Measurements from ENCODE around the gene P4HB.

The P4HB gene

DNA sequence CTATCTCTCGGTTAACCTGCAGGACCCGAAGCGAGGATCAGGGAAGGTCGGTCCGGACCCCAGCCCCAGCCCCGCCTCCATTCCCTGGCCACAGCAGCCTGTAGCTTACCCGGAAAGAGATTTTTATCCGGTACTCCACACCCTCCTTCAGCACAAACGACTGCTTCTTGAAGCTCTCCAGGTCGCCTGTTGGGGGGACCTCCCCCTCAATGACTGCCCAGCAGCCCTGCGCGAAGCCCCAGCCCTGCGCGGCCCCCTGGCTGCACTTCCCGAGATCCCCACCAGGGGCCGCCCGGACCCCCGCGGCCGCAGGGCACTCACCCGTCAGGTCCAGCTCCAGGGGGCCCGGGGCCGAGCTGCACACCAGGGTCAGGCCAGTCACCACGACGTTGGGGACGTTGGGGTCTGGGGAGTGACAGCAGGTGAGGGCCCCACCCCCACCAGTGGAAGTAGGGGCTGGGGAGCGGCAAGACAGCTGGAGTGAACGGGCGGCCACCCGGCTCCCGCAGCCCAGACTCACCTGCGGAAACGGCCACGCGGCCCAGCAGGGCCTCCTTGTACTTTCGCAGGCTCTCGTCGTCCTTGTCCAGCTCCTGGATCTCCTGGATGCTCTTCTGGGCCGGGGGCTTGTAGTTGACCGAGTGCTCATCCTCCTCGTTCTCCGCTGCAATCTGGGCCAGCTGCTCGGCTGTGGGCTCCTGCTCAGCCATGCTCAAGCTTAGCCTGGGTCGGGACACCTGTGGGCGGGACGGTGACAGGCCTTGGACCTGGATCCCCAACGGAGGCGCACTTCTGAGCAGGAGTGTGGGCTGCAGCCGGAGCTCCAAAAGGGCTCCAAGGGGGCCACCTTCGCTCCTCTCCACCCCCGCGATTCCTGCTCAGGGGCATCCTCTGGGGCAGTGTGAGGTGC is 9.1 kb upstream of the P4HB start:
- DNase-seq (ENCODE audit: extremely low read depth in 1 of 2, low read depth in 1 of 2): no peak

DNA sequence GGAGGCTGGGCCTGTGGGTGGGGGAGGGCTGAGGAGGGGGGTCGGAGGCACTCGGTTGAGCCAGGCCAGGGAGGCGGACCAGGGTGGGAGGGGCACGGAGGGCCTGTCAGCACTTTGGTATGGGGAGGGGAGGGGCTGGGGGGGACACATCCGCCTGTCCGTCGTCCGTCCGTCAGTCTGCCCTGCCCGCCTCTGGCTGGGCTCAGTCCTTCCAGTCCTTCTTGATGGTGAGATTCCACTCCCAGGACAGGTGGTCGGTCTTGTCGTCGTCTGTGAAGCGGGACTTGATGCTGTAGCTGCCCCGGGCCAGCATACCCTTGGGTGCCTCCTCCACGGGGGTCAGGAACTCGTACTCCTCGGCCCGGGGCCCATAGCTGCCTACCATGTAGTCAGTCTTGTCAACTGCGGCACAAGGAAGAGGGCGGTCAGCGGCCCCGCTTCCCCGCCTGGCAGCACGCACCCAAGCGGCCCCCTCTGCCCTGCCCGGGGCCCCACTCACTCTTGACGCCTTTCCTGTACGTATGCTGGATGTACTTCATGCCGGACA is 8.4 kb upstream of the P4HB start:
- DNase-seq (ENCODE audit: extremely low read depth in 1 of 2, low read depth in 1 of 2): no peak

DNA sequence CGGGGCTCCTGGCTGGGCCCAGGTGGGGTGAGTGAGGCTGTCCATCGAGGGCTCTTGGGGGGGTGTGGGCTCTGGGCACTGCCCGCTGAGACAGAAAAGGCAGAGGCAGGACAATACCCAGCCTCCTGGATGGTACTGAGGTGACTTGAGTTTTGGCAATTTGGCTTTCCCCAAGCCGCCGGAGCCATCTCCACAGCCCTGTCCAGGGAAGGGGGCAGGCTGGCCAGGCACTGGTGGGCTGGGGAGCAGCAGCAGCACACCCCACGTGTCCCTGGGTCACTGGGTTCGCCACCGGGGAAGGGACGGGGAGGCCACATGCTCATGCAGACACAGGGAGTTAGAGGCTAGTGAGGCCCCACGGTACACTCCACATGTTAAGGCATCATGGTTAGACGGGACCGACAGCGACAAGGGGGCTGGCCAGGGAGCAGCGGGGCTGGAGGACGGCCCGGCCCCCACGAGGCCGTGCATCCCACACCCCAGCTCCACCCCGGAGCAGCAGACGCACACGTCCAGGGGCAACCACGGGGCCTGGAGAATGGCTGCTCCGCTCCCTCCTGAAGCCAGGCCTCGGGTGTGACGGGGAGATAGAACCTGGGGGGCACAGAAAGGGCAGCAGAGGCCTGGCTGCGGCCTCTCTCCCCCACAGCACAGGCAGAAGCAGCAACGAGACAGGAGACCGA is 7.8 kb upstream of the P4HB start:
- DNase-seq (ENCODE audit: extremely low read depth in 1 of 2, low read depth in 1 of 2): no peak

DNA sequence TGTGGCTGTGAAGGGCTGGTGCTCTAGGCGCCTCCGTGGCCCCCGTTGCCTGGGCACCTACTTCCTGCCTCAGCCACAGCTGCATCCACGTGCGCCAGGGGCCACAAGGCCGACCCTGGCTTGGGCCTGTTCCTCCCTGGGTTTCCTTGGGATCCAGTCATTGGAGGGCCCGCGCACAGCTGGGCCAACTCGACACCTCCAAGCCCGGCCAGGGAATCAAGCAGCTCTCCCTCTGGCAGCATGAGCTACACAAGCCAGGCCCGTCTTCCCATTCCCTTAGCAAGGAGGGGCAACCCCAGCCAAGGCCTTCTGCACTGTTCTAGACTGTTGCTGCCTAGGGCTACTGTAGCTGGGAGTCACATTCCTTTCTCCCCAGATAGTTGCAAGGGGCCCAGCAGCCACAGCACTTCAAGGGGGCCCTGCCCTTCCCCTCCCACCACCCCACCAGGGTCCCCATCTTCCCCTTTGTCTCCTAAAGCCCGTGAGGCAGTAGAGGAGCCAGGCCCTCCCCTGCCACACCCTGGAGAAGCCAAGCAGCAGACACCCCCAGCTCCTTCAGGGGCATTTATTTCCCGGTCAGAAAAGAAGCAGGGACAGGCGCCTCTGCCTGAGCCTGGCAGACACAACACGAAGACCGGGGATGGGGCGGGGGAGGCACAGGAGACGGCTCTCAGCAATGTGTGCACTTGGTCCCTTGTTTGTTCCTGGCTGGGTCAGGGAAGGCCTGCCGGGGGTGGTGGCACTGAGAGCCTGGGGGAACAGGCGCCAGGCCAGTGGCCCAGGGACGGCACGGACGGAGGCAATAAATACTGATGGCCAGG is 7.0 kb upstream of the P4HB start:
- no peak for DNase-seq (ENCODE audit: extremely low read depth in 1 of 2, low read depth in 1 of 2)

DNA sequence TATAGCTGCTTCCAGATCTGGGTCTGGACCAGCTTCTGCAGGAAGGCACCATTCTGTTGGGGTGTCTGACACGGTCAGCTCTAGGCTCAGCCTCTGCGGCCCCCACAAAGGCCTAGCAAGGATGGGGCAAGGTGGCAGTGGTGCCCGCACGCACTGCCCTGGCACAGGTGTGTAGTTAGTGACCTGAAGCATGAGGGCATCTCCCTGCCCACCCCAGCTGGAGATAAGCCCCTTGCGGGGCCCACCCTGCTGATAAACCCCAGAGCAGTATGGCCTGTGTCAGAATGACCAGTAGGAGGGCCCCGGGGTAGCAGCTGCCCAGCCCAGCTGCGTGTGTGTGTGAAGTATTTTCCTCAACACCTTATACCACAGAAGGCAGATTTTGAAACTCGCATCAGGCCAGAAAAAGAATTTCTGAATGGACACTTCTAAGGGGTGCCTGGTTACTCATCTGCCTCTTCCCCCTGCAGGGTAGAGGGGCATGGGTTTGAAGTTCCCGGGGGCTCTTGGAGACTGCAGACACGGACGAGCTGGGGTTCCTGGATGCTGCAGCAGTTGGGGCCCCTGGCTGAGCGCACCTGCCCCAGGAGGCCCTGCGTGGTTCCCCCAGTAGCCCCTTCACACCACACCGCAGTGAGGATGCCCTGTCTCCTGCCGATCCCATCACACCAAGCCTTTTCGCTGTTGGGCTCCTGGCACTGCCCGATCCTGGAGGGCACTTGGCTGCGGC is 6.3 kb upstream of the P4HB start:
- DNase-seq (ENCODE audit: extremely low read depth in 1 of 2, low read depth in 1 of 2): no peak

DNA sequence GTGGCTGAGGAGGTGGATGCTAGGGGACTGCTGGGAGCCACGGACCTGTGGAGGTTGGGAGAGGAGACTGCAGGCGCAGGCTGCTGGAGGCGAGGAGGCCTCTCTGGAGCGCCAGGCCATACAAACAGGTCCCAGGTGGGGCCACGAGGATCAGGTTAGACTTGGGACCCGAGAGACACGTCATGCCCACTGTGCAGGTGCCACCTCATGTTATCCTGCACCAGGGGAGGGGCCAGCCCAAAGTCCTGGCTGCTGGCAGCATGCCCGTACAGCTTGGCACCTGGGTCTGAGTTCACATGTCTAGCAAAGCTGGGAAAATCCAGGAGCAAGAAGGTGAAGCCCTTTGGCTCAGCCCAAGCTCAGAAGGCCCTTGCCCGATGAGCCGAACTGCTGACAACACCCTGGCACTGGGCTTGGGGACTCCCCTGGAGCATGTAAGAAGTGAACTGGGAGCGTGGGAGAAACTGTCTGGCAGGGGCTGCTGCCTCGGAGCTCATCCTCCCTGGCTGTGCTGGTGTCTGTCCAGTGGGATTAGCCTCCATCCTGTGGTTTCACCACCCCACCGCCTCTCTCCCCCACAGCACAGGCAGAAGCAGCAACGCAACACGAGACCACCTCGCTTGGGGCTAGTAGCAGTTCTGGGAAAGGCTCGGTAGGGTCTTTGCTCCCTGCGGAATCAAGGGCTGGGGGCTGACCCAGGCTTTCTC is 5.6 kb upstream of the P4HB start:
- DNase-seq (ENCODE audit: extremely low read depth in 1 of 2, low read depth in 1 of 2): no peak

DNA sequence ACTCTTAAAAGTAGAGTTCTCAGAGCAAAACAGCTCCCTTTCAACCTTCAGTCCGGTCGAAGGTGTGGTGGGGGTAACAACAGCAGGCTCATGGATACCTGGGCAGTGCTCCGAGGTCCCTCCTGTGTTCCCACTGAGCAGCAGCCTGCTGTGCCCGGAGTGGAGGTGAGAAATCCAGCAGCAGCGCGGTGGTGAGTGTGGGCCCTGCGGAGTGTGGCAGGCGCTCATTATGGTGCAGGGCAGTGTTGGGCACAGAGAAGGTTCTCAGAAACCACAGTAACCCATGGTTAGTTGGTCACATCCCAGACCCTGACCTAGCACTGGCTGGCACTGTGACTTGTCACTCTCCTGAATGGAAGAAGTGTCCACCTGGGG is 5.0 kb upstream of the P4HB start:
- DNase-seq (ENCODE audit: extremely low read depth in 1 of 2, low read depth in 1 of 2): no peak

DNA sequence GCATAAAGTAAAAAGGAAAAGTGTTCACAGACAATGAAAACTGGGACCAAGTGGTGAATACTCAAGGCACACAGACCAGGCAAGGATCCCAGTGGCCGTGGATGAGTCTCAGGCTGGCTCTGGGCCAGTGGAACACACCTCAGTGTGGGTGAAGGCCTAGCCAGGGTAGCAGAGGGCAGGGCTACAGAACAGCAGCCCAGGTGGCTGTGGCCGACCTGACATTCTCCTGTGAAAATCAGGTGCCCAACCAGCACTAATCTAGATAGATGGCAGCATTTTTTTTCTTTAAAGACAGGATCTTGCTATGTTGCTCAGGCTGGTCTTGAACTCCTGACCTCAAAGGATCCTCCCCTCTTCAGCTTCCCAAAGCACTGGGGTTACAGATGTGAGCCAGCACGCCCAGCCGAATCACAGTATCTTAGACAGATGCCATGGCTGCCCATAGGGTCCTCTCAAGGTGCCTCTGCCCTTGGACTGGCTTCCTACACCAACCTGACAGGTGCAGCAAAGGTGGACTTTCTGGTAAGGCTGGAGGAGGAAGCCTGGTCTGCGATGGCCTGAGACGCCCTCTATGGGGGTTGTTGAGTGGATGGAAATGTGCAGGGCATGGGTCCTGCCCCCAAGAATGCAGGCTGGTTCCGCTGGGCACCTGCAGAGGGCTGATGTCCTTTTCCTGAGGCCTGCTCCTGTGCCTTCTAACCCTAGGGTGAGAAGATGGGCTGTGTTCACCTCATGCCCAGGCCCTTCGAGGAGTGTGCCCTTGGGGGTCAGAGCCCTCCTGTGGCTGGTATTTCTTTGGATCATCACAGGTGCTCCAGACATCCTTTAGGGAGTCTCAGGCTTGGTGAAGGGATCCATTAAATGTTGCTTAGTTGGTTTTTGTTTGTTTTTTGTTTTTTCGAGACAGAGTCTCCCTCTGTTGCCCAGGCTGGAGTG is 3.8 kb upstream of the P4HB start:
- no peak for DNase-seq (ENCODE audit: extremely low read depth in 1 of 2, low read depth in 1 of 2)

DNA sequence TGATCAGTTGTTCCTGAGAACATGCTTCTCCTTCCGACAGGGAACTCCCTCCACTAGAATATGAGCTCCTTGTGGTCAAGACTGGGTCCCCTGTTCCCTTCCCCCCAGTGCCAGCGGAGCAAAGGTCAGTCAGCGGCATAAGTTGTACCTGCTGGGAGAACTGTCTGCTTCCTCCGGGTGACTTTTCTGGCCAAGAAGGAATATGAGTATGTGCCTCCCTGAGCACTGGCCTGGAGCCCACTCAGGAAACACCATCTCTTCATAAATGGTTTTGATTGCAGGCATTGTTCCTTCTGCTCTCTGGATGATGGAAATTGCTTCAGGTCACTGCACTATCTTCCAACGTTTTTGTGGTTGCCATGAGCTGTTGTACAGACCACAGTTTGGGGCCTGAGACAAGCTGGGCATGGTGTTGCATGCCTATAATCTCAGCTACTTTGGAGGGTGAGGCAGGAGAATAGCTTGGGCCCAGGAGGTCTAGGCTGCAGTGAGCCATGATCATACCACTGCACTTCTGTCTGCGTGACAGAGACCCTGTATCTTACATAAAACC is 2.9 kb upstream of the P4HB start:
- no peak for DNase-seq (ENCODE audit: extremely low read depth in 1 of 2, low read depth in 1 of 2)

DNA sequence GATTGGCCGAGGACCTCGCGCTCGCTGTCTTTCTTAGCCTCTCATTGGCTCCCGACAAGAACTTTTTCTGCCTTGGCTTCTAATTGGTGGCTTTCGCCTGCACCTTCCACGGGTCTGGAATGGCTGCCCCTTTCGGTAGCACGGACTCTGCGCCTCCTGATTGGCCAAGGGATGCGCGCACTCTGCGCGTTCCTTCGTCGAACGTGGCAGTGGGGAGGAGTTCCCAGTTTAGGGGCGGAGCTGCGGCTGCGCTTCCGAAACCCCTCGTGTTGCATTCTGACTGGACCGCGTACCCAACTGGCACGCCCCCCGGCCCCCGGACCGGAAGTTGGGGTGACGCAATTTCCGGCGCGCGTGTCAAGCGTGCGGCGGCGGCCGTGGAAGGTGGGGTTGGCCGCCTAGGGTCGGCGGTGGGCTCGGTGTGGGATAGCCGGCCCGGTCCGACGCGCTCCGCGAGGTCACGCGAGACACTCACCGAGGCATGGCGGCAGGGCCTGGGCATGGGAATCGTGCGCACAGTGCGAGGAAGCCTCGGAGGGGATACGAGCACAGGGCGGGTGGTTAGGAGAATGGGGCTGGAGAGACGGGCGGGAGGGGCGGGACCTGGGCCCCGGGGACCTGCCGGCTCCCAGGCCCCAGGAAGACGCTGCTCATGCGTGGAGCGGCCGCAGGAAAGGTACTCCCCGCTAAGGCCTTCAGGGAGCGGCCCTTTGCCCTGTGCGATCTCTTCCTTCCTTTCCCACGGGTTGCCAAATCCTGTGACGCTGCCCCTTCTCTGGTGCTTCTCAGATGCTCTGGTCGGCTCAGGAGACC is 627 bp upstream of the P4HB start:
- peak; percentile 99 for DNase-seq (ENCODE audit: extremely low read depth in 1 of 2, low read depth in 1 of 2)

DNA sequence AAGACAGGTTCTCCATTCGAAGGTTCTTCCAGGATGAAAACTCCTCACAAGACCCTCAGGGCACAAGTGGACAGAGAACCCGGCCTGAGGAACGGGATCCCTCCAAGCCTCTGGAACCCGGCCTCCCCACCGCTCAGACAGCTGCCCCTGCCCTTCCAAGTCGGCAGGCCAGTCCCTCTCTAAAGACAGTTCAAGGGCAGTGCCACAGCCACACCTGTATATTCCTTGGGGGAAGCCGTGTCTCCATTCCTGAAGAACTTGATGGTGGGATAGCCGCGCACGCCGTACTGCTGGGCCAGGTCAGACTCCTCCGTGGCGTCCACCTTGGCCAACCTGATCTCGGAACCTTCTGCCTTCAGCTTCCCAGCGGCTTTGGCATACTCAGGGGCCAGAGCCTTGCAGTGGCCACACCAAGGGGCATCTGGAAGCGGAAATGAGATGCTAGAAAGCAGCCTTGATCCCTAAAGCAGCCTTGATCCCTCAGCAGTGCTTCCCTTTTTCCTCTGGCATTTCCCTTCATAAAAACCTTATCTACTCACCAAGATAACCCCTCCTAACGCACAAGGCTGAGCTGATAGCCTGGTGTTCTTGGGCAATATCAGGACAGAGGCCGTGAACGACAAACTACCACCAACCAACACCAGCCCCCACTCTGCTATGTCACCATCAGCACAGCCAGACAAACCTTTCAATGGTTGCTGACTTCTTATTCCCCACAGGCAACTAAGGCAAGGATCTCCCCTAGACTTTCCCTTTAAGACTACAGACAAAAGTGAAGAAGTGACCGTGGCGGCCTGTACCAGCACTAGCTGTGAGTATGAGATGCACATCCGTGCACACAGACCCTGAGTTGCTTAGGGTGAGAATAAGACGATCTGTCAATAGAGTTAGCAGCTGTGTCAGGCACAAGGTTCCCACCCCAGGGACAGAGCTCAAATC is 1.1 kb downstream of the P4HB start:
- DNase-seq (ENCODE audit: extremely low read depth in 1 of 2, low read depth in 1 of 2): no peak

DNA sequence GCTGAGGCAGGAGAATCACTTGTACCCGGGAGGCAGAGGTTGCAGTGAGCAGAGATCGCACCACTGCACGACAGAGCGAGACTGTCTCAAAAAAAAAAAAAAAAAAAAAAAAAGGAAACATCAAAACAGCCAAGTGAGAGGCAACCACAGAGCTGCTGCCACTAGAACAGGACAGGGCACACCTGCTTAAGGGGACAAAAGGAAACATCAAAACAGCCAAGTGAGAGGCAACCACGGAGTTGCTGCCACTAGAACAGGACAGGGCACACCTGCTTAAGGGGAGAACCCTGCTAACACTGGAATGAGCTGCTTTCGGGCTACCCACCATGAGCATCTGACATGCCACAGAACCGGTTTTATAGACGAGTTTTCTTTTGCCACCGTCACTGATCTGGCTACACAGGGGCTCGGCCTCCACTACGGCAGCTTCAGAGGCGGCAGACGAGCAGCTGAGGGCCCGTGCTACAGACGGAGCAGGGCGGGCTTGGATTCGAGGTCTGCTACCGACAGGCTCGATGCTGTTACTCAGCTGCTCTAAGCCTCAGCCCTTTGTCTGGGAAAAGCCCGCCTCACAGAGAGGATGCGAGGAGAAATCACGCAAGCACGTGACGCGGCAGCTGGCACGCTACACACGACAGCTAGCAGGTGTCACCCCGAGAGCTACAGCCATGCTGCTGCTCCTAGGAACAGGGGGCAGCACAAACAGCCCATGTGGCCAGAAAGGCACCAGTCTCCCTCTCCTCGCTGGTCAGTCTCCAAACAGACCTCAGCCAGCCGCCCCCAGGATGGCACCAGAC is 2.0 kb downstream of the P4HB start:
- no peak for DNase-seq (ENCODE audit: extremely low read depth in 1 of 2, low read depth in 1 of 2)

DNA sequence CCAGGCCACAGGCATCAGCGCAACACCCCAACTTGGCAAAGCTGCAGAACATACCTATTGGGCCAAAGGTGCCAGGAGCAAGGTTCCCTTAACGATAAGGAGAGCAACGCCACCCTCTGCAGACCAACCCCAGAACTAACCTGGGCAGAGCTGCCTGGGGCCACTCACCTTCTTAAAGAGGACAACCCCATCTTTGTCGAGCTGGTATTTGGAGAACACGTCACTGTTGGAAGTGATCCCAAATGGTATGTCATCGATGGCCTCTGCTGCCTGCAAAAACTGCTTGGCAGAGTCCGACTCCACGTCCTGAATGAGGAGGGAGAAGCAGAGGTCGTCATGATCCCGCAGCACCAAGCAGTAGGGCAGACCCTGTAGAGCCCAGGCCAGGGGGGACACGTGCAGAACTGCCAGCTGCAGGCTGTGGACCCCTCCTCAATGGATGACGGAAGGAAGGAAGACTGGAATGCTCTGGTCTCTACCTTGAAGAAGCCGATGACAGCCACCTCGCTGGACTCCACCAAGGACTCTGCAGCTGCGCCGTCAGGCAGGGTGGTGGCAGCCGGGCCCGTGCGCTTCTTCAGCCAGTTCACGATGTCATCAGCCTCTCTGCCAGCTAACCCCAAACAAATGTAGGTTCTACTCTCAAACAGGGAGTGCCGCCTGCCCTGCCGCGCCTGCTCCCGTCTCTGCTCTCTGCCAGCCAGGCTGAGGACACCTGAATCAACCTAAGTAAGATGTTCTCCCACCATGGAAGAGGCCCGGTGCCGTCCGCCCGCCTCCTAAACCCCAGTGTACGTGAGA is 5.2 kb downstream of the P4HB start:
- no peak for DNase-seq (ENCODE audit: extremely low read depth in 1 of 2, low read depth in 1 of 2)

DNA sequence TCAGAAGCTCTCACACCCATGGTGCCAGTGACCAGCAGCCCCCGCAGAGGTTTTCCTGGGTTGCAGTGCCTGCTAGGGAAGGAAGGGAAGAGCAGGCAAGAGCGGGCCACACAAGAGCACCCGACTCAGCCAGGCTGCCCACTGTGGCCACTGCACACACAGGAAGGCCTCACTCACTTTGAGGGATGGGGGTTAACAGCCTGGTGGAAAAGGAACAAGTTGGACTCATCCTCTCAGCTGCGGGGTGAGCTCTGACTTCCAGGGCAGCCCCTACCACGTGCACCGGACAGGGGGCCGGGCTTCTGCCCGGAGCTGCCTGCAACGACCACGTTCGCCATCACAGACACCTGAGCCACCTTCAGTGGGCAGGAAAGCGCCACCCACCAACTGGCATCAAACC is 8.1 kb downstream of the P4HB start:
- DNase-seq (ENCODE audit: extremely low read depth in 1 of 2, low read depth in 1 of 2): no peak

DNA sequence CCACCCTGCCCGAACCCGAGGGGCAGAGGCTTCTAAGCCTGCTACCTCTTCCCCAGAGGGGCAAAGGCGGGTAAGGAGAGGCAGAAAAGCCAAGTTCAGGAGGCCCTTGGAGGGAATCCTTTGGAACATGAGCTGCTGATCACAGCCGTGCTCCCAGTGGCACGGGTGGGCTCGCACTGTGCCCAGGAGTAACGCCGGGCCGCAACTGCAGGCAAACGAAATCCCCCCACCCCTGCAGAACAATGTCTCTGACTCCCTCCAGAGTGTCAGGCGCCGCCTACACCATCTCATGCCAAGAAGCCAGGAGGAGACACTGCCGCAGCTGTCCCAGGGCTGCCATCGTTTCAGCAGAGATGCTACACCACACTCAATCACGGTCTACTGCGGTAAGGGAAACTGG is 8.9 kb downstream of the P4HB start:
- DNase-seq (ENCODE audit: extremely low read depth in 1 of 2, low read depth in 1 of 2): no peak

All from stimulated activated CD8-positive, alpha-beta memory T cell treated with anti-CD3 and anti-CD28 coated beads, Interleukin-7, amount 100 ng/mL, for 48 hours (primary cell).